ENCODE measurements around the gene ZMIZ1.

GRCh38 chr10:79320316-79320715 lies 251.6 kb downstream of the ZMIZ1 start:
- TF ChIP-seq CTCF (conservative IDR thresholded peaks at IDR 0.05): no peak
- no peak for TF ChIP-seq ZFX (IDR thresholded peaks at IDR 0.05)
